GM23338 (cell line): ENCODE data around the gene TOB2.

Experiments
- CREB1 ChIP-seq: fragments of 250-450 bp; sonication (Bioruptor Pico); IDR thresholded peaks from 2 replicates; pipeline ENCODE4 v1.5.0; 2020; ENCODE audit warnings: low read depth, mild to moderate bottlenecking, moderate library complexity
- EZH2 ChIP-seq: fragments of 200-600 bp; sonication (generic); IDR thresholded peaks from one replicate; pipeline ENCODE4 v1.8.0; 2017; ENCODE audit warnings: antibody characterized with exemption, mild to moderate bottlenecking, low read depth; ENCODE audit not compliant: unreplicated experiment
- EZH2phosphoT487 ChIP-seq: fragments of 200-600 bp; sonication (generic); IDR thresholded peaks from one replicate; pipeline ENCODE4 v1.8.1; 2018; ENCODE audit warnings: antibody characterized with exemption; ENCODE audit not compliant: unreplicated experiment
- JUNB ChIP-seq: IDR thresholded peaks from one replicate; pipeline ENCODE4 v1.6.1; 2016; ENCODE audit warnings: antibody characterized with exemption; ENCODE audit not compliant: unreplicated experiment
- POLR2AphosphoS5 ChIP-seq: IDR thresholded peaks from 2 replicates; pipeline ENCODE4 v1.6.1; 2016; ENCODE audit warnings: antibody characterized with exemption, low read depth
- STAT1 ChIP-seq: IDR thresholded peaks from one replicate; pipeline ENCODE4 v1.6.1; 2016; ENCODE audit warnings: antibody characterized with exemption; ENCODE audit not compliant: unreplicated experiment
- TF ChIP-seq, protein P1 (sequence below), 2 experiments: fragments of 200-600 bp in 1 of 2; sonication (generic) in 1 of 2; conservative IDR thresholded peaks; 2 replicates each; pipeline versions ENCODE4 v1.5.1 to v1.6.1; 2016 to 2017; ENCODE audit warnings: antibody characterized with exemption in 2 of 2, low read depth in 2 of 2, mild to moderate bottlenecking in 2 of 2, moderate library complexity in 1 of 2
- TF ChIP-seq, protein P2 (sequence below): IDR thresholded peaks from one replicate; pipeline ENCODE4 v1.6.1; 2018; ENCODE audit warnings: antibody characterized with exemption; ENCODE audit not compliant: unreplicated experiment

DNA sequence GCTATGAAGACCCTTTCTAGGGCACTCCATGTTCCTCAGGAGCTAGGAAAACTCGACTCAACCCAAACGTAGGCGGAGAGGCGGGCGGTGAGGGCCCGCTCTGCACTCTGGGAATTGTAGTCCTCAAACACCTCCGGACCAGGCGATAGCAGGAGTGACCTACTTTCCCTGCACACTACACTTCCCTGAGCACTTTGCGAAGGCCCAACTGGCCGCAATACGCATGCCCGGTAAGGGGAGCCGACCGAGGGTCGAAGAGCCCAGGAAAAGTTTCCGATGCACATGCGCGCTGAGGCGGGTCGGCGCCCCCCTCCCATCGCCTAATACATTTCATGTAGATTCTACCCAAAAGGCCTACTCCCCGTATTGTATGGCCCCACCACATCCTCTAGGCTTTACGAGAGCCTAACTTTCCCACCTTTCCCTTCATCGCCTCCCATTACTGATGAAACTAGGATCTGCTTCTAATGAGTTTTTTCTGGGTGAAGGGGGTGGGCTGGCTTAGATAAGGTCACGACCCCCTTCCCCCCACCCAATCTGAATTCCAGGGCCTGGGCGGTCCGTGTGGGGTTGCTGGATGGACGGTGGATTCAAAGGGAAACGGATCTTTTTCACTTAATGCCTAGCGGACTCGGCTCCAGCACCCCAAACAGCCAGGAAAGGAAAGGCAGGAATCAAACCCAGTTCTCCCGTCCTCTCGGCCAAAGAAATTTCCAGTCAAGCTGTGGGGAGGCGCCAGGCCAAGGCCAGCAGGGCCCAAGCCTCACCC lies 2.1 kb downstream of the TOB2 start:
- TF ChIP-seq, protein P1, sequence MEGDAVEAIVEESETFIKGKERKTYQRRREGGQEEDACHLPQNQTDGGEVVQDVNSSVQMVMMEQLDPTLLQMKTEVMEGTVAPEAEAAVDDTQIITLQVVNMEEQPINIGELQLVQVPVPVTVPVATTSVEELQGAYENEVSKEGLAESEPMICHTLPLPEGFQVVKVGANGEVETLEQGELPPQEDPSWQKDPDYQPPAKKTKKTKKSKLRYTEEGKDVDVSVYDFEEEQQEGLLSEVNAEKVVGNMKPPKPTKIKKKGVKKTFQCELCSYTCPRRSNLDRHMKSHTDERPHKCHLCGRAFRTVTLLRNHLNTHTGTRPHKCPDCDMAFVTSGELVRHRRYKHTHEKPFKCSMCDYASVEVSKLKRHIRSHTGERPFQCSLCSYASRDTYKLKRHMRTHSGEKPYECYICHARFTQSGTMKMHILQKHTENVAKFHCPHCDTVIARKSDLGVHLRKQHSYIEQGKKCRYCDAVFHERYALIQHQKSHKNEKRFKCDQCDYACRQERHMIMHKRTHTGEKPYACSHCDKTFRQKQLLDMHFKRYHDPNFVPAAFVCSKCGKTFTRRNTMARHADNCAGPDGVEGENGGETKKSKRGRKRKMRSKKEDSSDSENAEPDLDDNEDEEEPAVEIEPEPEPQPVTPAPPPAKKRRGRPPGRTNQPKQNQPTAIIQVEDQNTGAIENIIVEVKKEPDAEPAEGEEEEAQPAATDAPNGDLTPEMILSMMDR (conservative IDR thresholded peaks at IDR 0.05; ENCODE audit: low read depth in 2 of 2) = no peak
- TF ChIP-seq, protein P2, sequence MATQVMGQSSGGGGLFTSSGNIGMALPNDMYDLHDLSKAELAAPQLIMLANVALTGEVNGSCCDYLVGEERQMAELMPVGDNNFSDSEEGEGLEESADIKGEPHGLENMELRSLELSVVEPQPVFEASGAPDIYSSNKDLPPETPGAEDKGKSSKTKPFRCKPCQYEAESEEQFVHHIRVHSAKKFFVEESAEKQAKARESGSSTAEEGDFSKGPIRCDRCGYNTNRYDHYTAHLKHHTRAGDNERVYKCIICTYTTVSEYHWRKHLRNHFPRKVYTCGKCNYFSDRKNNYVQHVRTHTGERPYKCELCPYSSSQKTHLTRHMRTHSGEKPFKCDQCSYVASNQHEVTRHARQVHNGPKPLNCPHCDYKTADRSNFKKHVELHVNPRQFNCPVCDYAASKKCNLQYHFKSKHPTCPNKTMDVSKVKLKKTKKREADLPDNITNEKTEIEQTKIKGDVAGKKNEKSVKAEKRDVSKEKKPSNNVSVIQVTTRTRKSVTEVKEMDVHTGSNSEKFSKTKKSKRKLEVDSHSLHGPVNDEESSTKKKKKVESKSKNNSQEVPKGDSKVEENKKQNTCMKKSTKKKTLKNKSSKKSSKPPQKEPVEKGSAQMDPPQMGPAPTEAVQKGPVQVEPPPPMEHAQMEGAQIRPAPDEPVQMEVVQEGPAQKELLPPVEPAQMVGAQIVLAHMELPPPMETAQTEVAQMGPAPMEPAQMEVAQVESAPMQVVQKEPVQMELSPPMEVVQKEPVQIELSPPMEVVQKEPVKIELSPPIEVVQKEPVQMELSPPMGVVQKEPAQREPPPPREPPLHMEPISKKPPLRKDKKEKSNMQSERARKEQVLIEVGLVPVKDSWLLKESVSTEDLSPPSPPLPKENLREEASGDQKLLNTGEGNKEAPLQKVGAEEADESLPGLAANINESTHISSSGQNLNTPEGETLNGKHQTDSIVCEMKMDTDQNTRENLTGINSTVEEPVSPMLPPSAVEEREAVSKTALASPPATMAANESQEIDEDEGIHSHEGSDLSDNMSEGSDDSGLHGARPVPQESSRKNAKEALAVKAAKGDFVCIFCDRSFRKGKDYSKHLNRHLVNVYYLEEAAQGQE = no peak
- TF ChIP-seq STAT1 (no peak), POLR2AphosphoS5 (peak; percentile 69), EZH2phosphoT487 (no peak), CREB1 (CRISPR knock-in tag) (peak; percentile 52; the same call in 1 of the 2 replicates), EZH2 (no peak), JUNB (no peak)
